KMS-11 (cell line): ENCODE results near the gene TTLL4.
A peak's percentile ranks its signal among the peaks of the same experiment; 100 is the strongest.

Source experiments
- H2AFZ ChIP-seq: fragments of 200-600 bp; sonication (generic); 2 replicates; pipeline ENCODE4 v1.6.1; 2016; ENCODE audit warnings: antibody characterized with exemption, mixed run types, low read depth
- H3K27ac ChIP-seq: fragments of 200-600 bp; sonication (generic); 2 replicates; pipeline ENCODE4 v1.6.1; 2016; ENCODE audit warnings: mild to moderate bottlenecking, mixed run types
- H3K27me3 ChIP-seq: fragments of 200-600 bp; sonication (generic); 2 replicates; pipeline ENCODE4 v1.6.1; 2017; ENCODE audit warnings: mild to moderate bottlenecking, low read depth, mixed run types, moderate library complexity; ENCODE audit not compliant: insufficient read depth
- H3K36me3 ChIP-seq: fragments of 200-600 bp; sonication (generic); 2 replicates; pipeline ENCODE4 v1.6.1; 2017; ENCODE audit warnings: mild to moderate bottlenecking, mixed run types; ENCODE audit not compliant: insufficient read depth
- H3K4me1 ChIP-seq: fragments of 200-600 bp; sonication (generic); 2 replicates; pipeline ENCODE4 v1.6.1; 2016; ENCODE audit warnings: mild to moderate bottlenecking, low read depth, mixed run types; ENCODE audit not compliant: poor library complexity, severe bottlenecking
- H3K4me2 ChIP-seq: fragments of 200-600 bp; sonication (generic); 2 replicates; pipeline ENCODE4 v1.7.0; 2016; ENCODE audit warnings: mild to moderate bottlenecking, mixed run types
- H3K4me3 ChIP-seq: fragments of 200-600 bp; sonication (generic); IDR thresholded peaks from 2 replicates; pipeline ENCODE4 v1.6.1; 2017; ENCODE audit warnings: low read depth, low read length, mixed read lengths; ENCODE audit not compliant: insufficient read depth
- H3K79me2 ChIP-seq: fragments of 200-600 bp; sonication (generic); 2 replicates; pipeline ENCODE4 v1.6.1; 2016; ENCODE audit warnings: low read depth, mixed run types; ENCODE audit not compliant: insufficient read depth
- H3K9ac ChIP-seq: fragments of 200-600 bp; sonication (generic); 2 replicates; pipeline ENCODE4 v1.6.1; 2016; ENCODE audit warnings: mild to moderate bottlenecking, mixed run types
- H4K20me1 ChIP-seq: fragments of 200-600 bp; sonication (generic); 2 replicates; pipeline ENCODE4 v1.6.1; 2016; ENCODE audit warnings: mild to moderate bottlenecking, mixed run types; ENCODE audit not compliant: insufficient read depth
- CTCF ChIP-seq: fragments of 200-600 bp; sonication (generic); conservative IDR thresholded peaks from 2 replicates; pipeline ENCODE4 v1.6.1; 2017; ENCODE audit warnings: low read depth, mild to moderate bottlenecking, antibody characterized with exemption, low read length, moderate library complexity, mixed read lengths

The TTLL4 gene

GRCh38 chr2:218664653-218665052 is 46.0 kb upstream of the TTLL4 start:
- no peak for TF ChIP-seq CTCF
- H3K4me1 ChIP-seq, result peaks cover 9% of the 10 kb centered on the region
- peaks cover 12% of the 10 kb centered on the region; the same call in 1 of the 2 replicates for H3K36me3 ChIP-seq
- no peak overlapping the region for H3K27ac ChIP-seq
- H3K27me3 ChIP-seq, result no peaks in the 10 kb centered on the region
- no peaks in the 10 kb centered on the region for H4K20me1 ChIP-seq
- H3K4me3 ChIP-seq, result no peak overlapping the region
- no peak overlapping the region for H3K9ac ChIP-seq
- H3K4me2 ChIP-seq, result no peak overlapping the region
- no peak overlapping the region for H2AFZ ChIP-seq
- H3K79me2 ChIP-seq, result no peaks in the 10 kb centered on the region; the same call in 1 of the 2 replicates

DNA sequence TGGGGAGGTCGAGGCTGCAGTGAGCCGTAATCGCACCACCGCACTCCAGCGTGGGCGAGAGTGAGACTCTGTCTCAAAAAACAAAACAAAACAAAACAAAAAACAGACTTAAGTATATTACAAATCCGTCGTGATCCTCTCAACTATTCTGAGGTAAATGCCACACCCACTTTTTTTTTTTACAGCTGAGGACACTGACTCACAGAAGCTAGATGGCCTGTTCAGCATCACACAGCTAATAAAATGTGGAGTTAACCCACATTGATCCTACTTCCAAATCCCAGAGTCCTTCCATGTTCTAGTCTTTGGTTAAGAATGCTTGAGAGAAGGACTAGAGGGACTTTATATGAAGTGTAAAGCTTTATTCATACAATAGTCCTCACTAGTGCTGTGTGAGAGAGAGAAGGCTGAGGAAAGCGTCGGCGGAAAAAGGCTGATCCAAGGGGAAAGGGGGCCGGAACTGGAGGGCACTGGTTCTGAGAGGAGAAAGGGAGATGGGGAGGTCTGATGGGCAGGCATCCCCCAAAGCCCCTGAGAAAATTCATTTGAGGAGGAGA is 39.5 kb upstream of the TTLL4 start:
- peak overlapping the region; percentile 91 for H3K4me2 ChIP-seq
- peaks cover 14% of the 10 kb centered on the region for H3K4me1 ChIP-seq
- peak overlapping the region; percentile 18; the same call in 1 of the 2 replicates for H3K27ac ChIP-seq
- H3K79me2 ChIP-seq, result peaks cover 11% of the 10 kb centered on the region
- H3K9ac ChIP-seq, result peak overlapping the region; percentile 60; the same call in 1 of the 2 replicates
- H2AFZ ChIP-seq, result peak overlapping the region; percentile 96; the same call in 1 of the 2 replicates
- H3K27me3 ChIP-seq, result no peaks in the 10 kb centered on the region
- 0 out of 2 replicates have a peak, but pooled peaks cover 3% of the 10 kb centered on the region for H3K36me3 ChIP-seq
- no peaks in the 10 kb centered on the region; the same call in 1 of the 2 replicates for H4K20me1 ChIP-seq
- peak overlapping the region; percentile 95 for H3K4me3 ChIP-seq
- no peak for TF ChIP-seq CTCF

- TF ChIP-seq CTCF, result no peak
These were observed 38.7 kb upstream of the TTLL4 start, which contains the start of the genes RNF25 and STK36 for GRCh38 chr2:218671654-218672566. TSS of gene RNF25 (minus strand) at chr2:218672002. CDS start at chr2:218671970, 32 bp downstream. TSS of gene STK36 (plus strand) at chr2:218672086. CDS start at chr2:218672830, 744 bp downstream.

DNA sequence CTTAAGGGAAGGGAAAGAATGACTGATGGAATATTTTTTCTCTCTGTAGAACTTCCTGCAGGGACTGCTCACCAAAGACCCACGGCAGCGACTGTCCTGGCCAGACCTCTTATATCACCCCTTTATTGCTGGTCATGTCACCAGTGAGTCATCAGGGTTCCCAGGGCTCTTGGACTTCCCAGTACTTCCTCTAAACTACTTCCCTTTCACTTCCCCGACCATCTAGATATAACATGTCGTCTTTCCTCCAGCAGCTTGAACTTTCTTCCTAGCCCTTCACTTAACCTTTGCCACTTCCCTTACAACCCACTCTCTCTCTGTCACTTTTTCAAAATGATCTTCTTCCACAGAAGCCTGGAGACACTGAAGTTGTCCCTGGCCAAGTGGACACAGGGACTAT is 31.5 kb upstream of the TTLL4 start:
- H3K9ac ChIP-seq, result no peak overlapping the region
- H3K4me3 ChIP-seq, result no peak overlapping the region
- H3K27me3 ChIP-seq, result no peaks in the 10 kb centered on the region
- no peaks in the 10 kb centered on the region for H3K79me2 ChIP-seq
- no peak overlapping the region for H3K27ac ChIP-seq
- H3K4me2 ChIP-seq, result no peak overlapping the region
- H2AFZ ChIP-seq, result no peak overlapping the region
- no peaks in the 10 kb centered on the region for H3K36me3 ChIP-seq
- no peak for TF ChIP-seq CTCF
- H3K4me1 ChIP-seq, result no peaks in the 10 kb centered on the region
- H4K20me1 ChIP-seq, result no peaks in the 10 kb centered on the region

More at GRCh38 chr2:218671654-218672566, 38.7 kb upstream of the TTLL4 start, which contains the start of the genes RNF25 and STK36:
- Histone ChIP-seq H3K27ac (peak within 1 kb of the TSS; percentile 53), H3K79me2 (peaks cover 11% of the 10 kb centered on the region), H3K9ac (peak within 1 kb of the TSS; percentile 60), H3K4me2 (peak within 1 kb of the TSS; percentile 91), H3K4me3 (peak within 1 kb of the TSS; percentile 95), H4K20me1 (no peaks in the 10 kb centered on the region; the same call in 1 of the 2 replicates), H3K27me3 (no peaks in the 10 kb centered on the region), H3K36me3 (0 out of 2 replicates have a peak, but pooled peaks cover 3% of the 10 kb centered on the region), H2AFZ (peak within 1 kb of the TSS; percentile 96), H3K4me1 (peaks cover 14% of the 10 kb centered on the region)
